ENCODE measurements around the gene INPP4A.

GRCh38 chr2:98548920-98549818 is 104.5 kb downstream of the INPP4A start:
- TF ChIP-seq CTCF (IDR thresholded peaks at IDR 0.05; ENCODE audit: insufficient read depth, low read length), result no peak
- TF ChIP-seq SPI1 (IDR thresholded peaks at IDR 0.05; ENCODE audit: borderline replicate concordance, low read depth), result no peak
- no peak for TF ChIP-seq POLR2AphosphoS5 (IDR thresholded peaks at IDR 0.05; ENCODE audit: low read depth)
- TF ChIP-seq, protein P1, sequence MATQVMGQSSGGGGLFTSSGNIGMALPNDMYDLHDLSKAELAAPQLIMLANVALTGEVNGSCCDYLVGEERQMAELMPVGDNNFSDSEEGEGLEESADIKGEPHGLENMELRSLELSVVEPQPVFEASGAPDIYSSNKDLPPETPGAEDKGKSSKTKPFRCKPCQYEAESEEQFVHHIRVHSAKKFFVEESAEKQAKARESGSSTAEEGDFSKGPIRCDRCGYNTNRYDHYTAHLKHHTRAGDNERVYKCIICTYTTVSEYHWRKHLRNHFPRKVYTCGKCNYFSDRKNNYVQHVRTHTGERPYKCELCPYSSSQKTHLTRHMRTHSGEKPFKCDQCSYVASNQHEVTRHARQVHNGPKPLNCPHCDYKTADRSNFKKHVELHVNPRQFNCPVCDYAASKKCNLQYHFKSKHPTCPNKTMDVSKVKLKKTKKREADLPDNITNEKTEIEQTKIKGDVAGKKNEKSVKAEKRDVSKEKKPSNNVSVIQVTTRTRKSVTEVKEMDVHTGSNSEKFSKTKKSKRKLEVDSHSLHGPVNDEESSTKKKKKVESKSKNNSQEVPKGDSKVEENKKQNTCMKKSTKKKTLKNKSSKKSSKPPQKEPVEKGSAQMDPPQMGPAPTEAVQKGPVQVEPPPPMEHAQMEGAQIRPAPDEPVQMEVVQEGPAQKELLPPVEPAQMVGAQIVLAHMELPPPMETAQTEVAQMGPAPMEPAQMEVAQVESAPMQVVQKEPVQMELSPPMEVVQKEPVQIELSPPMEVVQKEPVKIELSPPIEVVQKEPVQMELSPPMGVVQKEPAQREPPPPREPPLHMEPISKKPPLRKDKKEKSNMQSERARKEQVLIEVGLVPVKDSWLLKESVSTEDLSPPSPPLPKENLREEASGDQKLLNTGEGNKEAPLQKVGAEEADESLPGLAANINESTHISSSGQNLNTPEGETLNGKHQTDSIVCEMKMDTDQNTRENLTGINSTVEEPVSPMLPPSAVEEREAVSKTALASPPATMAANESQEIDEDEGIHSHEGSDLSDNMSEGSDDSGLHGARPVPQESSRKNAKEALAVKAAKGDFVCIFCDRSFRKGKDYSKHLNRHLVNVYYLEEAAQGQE (IDR thresholded peaks at IDR 0.05; ENCODE audit: insufficient replicate concordance, low read depth), result no peak

Data from HL-60 (cell line).